HL-60 (cell line): Measurements from ENCODE around the gene GPR141.

Experiments
- DNase-seq, 2 experiments: peaks; one replicate each; pipeline ENCODE4 v3.0.0-alpha.2; 2010 to 2020; ENCODE audit warnings: low read depth in 1 of 2, low spot score in 1 of 2
- H3K27ac ChIP-seq: fragments of 250-450 bp; sonication (Bioruptor Pico); replicated peaks from 2 replicates; pipeline ENCODE4 v1.5.1; 2020; ENCODE audit warnings: mild to moderate bottlenecking, moderate library complexity
- H3K27me3 ChIP-seq: fragments of 250-450 bp; sonication (Bioruptor Pico); 2 replicates; pipeline ENCODE4 v1.5.1; 2021; ENCODE audit warnings: mild to moderate bottlenecking, moderate library complexity; ENCODE audit not compliant: insufficient read depth, poor library complexity, severe bottlenecking
- H3K4me3 ChIP-seq: replicated peaks from 2 replicates; pipeline ENCODE4 v1.5.1; 2011; ENCODE audit warnings: mild to moderate bottlenecking, control low read depth, low read length; ENCODE audit not compliant: insufficient read depth
- CTCF ChIP-seq: IDR thresholded peaks from one replicate; pipeline ENCODE4 v1.5.1; 2011; ENCODE audit warnings: low read length, control low read depth, inconsistent platforms; ENCODE audit not compliant: insufficient read depth
- GABPA ChIP-seq: IDR thresholded peaks from 2 replicates; pipeline ENCODE4 v1.6.1; 2012; ENCODE audit warnings: low read depth
- POLR2AphosphoS5 ChIP-seq: IDR thresholded peaks from 2 replicates; pipeline ENCODE4 v1.6.1; 2012; ENCODE audit warnings: low read depth
- REST ChIP-seq: IDR thresholded peaks from 2 replicates; pipeline ENCODE4 v1.6.1; 2012; ENCODE audit warnings: low read depth; ENCODE audit not compliant: insufficient replicate concordance
- SPI1 ChIP-seq: IDR thresholded peaks from 2 replicates; pipeline ENCODE4 v1.6.1; 2012; ENCODE audit warnings: low read depth, mild to moderate bottlenecking, borderline replicate concordance

The GPR141 gene

GRCh38 chr7:37741776-37742175 is 58.2 kb downstream of the GPR141 start:
- TF ChIP-seq POLR2AphosphoS5 (no peak), CTCF (no peak), REST (no peak), GABPA (no peak), SPI1 (no peak)
- no peak overlapping the region for H3K4me3 ChIP-seq
- H3K27me3 ChIP-seq: no peaks in the 10 kb centered on the region
- no peak for DNase-seq
- no peak overlapping the region for H3K27ac ChIP-seq

- TF ChIP-seq CTCF: no peak
- no peak for TF ChIP-seq REST
- no peak for TF ChIP-seq SPI1
- no peak for TF ChIP-seq GABPA
- TF ChIP-seq POLR2AphosphoS5: no peak
- no peak for DNase-seq
- Histone ChIP-seq H3K27me3 (no peaks in the 10 kb centered on the region), H3K4me3 (no peak overlapping the region), H3K27ac (no peak overlapping the region)
These were observed 67.5 kb downstream of the GPR141 start for GRCh38 chr7:37751096-37751495.

- no peak overlapping the region for H3K27ac ChIP-seq
- no peak for DNase-seq
- H3K27me3 ChIP-seq: no peaks in the 10 kb centered on the region
- H3K4me3 ChIP-seq: no peak overlapping the region
- no peak for TF ChIP-seq POLR2AphosphoS5
- no peak for TF ChIP-seq SPI1
- TF ChIP-seq CTCF: no peak
- no peak for TF ChIP-seq GABPA
- no peak for TF ChIP-seq REST
These were observed 70.0 kb downstream of the GPR141 start for GRCh38 chr7:37753398-37754050.
